HL-60/S4 treated with retinoic acid at 250 ng/mL for 4 days and 3 days (cell line): ENCODE results near the gene TTI1.

Source experiments
- in situ Hi-C: fragments of 300-500 bp; cut with MboI; formaldehyde crosslinking; loops from 2 replicates; pipeline ENCODE4 v1.7.0; 2022; ENCODE audit warnings: low sequenced_read_pairs

Gene TTI1

GRCh38 chr20:37991157-37991866 is 41.9 kb downstream of the TTI1 start:
- in situ Hi-C loops: loop anchor here (10.0 kb wide), 1 partner anchor 427 kb away; no protein-coding TSS in a partner anchor

- in situ Hi-C loops: loop anchor here (10.0 kb wide), 1 partner anchor 426 kb away; no protein-coding TSS in a partner anchor
These were observed 42.6 kb downstream of the TTI1 start for GRCh38 chr20:37990571-37991151.

- in situ Hi-C loops: loop anchor here (10.0 kb wide), 1 partner anchor 425 kb away; no protein-coding TSS in a partner anchor
These were observed 43.5 kb downstream of the TTI1 start for GRCh38 chr20:37989601-37990295.

- in situ Hi-C loops: no loop called here
These were observed 44.8 kb downstream of the TTI1 start for GRCh38 chr20:37988306-37988954.

GRCh38 chr20:37987602-37988290 is 45.5 kb downstream of the TTI1 start:
- in situ Hi-C loops: no loop called here

- in situ Hi-C loops: no loop called here
These were observed 46.2 kb downstream of the TTI1 start for GRCh38 chr20:37986873-37987601.

- in situ Hi-C loops: no loop called here
These were observed 47.0 kb downstream of the TTI1 start for GRCh38 chr20:37986044-37986858.

- in situ Hi-C loops: no loop called here
These were observed 49.1 kb downstream of the TTI1 start for GRCh38 chr20:37984018-37984785.

GRCh38 chr20:37983286-37983685 is 50.0 kb downstream of the TTI1 start:
- in situ Hi-C loops: no loop called here

- in situ Hi-C loops: no loop called here
These were observed 51.7 kb downstream of the TTI1 start for GRCh38 chr20:37981568-37981967.

GRCh38 chr20:37980876-37981275 is 52.4 kb downstream of the TTI1 start:
- in situ Hi-C loops: no loop called here

- in situ Hi-C loops: no loop called here
These were observed 52.9 kb downstream of the TTI1 start for GRCh38 chr20:37980383-37980782.

GRCh38 chr20:37979021-37979985 is 54.0 kb downstream of the TTI1 start:
- in situ Hi-C loops: no loop called here

GRCh38 chr20:37977786-37978185 is 55.5 kb downstream of the TTI1 start:
- in situ Hi-C loops: no loop called here

- in situ Hi-C loops: no loop called here
These were observed 55.9 kb downstream of the TTI1 start for GRCh38 chr20:37977338-37977737.

- in situ Hi-C loops: no loop called here
These were observed 56.4 kb downstream of the TTI1 start for GRCh38 chr20:37976887-37977286.
